HepG2 (cell line): ENCODE data around the gene WDR54. TPM values are rescaled to one million over a fixed set of nuclear protein-coding genes. Genes with fewer than 3 reads are reported as not detected.
A peak's percentile ranks its signal among the peaks of the same experiment; 100 is the strongest.

Experiments used
- FOSL1 ChIP-seq: sonication (generic); formaldehyde crosslinking; IDR thresholded peaks from 2 replicates; pipeline ENCODE4 v1.9.0; 2021; ENCODE audit warnings: missing genetic modification reagents, borderline replicate concordance
- FOXK2 ChIP-seq: fragments of 450-650 bp; IDR thresholded peaks from 2 replicates; pipeline ENCODE4 v1.6.1; 2016
- HMG20A ChIP-seq: IDR thresholded peaks from 2 replicates; pipeline ENCODE4 v1.6.1; 2016; ENCODE audit warnings: borderline replicate concordance
- JUNB ChIP-seq: sonication (generic); formaldehyde crosslinking; IDR thresholded peaks from 2 replicates; pipeline ENCODE4 v1.8.0; 2022; ENCODE audit warnings: missing genetic modification reagents, mild to moderate bottlenecking, borderline replicate concordance
- KDM1A ChIP-seq: IDR thresholded peaks from 2 replicates; pipeline ENCODE4 v1.6.1; 2016; ENCODE audit warnings: missing compliant biosample characterization
- MAFG ChIP-seq: sonication (generic); formaldehyde crosslinking; IDR thresholded peaks from 2 replicates; pipeline ENCODE4 v1.5.1; 2020; ENCODE audit warnings: mild to moderate bottlenecking, missing genetic modification reagents
- MLLT10 ChIP-seq: sonication (generic); formaldehyde crosslinking; IDR thresholded peaks from 2 replicates; pipeline ENCODE4 v1.4.0; 2020; ENCODE audit warnings: missing genetic modification reagents
- PRMT3 ChIP-seq: sonication (generic); formaldehyde crosslinking; IDR thresholded peaks from 2 replicates; pipeline ENCODE4 v1.8.1; 2022; ENCODE audit warnings: low read depth, mild to moderate bottlenecking, moderate library complexity, missing genetic modification reagents, borderline replicate concordance
- STAG1 ChIP-seq: sonication (generic); formaldehyde crosslinking; IDR thresholded peaks from 2 replicates; pipeline ENCODE4 v1.4.0; 2020; ENCODE audit warnings: missing genetic modification reagents
- ZFAT ChIP-seq: sonication (generic); formaldehyde crosslinking; conservative IDR thresholded peaks from 2 replicates; pipeline ENCODE4 v1.8.1; 2023; ENCODE audit warnings: missing genetic modification reagents, inconsistent platforms
- ZNF12 ChIP-seq: sonication (generic); formaldehyde crosslinking; IDR thresholded peaks from 2 replicates; pipeline ENCODE4 v1.5.0; 2020; ENCODE audit warnings: missing genetic modification reagents
- ZNF24 ChIP-seq: fragments of 450-650 bp; IDR thresholded peaks from 2 replicates; pipeline ENCODE4 v1.6.1; 2017; ENCODE audit warnings: antibody characterized with exemption, mild to moderate bottlenecking
- ZNF543 ChIP-seq: sonication (generic); formaldehyde crosslinking; IDR thresholded peaks from 2 replicates; pipeline ENCODE4 v1.4.0; 2020; ENCODE audit warnings: mild to moderate bottlenecking, missing genetic modification reagents
- ZNF792 ChIP-seq: IDR thresholded peaks from 2 replicates; pipeline ENCODE4 v1.6.1; 2016
- ZSCAN29 ChIP-seq: sonication (generic); formaldehyde crosslinking; conservative IDR thresholded peaks from 2 replicates; pipeline ENCODE4 v1.4.0; 2020; ENCODE audit warnings: mild to moderate bottlenecking, missing genetic modification reagents
- polyA plus RNA-seq, 8 experiments: library from polyadenylated mRNA; depleted of rRNA in 3 of 8; stranded (reverse) in 7 of 8; unstranded in 1 of 8; fragments of >200 nt; fragmentation: Illumina TruSeq in 4 of 8; extraction: Trizol in 4 of 8; gene quantifications; 2 replicates each; pipeline versions ENCODE4 v1.2.1 to v1.2.3, GENCODE V29; 2011 to 2016; ENCODE audit warnings: low read depth in 4 of 8, missing spikeins in 1 of 8, mixed read lengths in 1 of 8; ENCODE audit not compliant: insufficient read depth in 1 of 8
- total RNA-seq, 5 experiments: library from RNA; depleted of rRNA; stranded (reverse); fragments of >200 nt; fragmentation: Illumina TruSeq; extraction: Trizol; gene quantifications; 2 replicates each; pipeline ENCODE4 v1.2.3, GENCODE V29; 2016; ENCODE audit warnings: low read depth in 1 of 5
- TF ChIP-seq, protein P1 (sequence below): sonication (generic); formaldehyde crosslinking; IDR thresholded peaks from 2 replicates; pipeline ENCODE4 v1.9.0; 2021; ENCODE audit warnings: missing genetic modification reagents, borderline replicate concordance
- TF ChIP-seq, protein P2 (sequence below): sonication (generic); formaldehyde crosslinking; IDR thresholded peaks from 2 replicates; pipeline ENCODE4 v1.4.0; 2020; ENCODE audit warnings: low read depth, missing genetic modification reagents
- TF ChIP-seq, protein P3 (sequence below): sonication (generic); formaldehyde crosslinking; IDR thresholded peaks from 2 replicates; pipeline ENCODE4 v1.5.1; 2020; ENCODE audit warnings: mild to moderate bottlenecking, moderate library complexity, missing genetic modification reagents
- TF ChIP-seq, protein P4 (sequence below): IDR thresholded peaks from 2 replicates; pipeline ENCODE4 v1.6.1; 2016; ENCODE audit warnings: low read depth, control low read depth
- TF ChIP-seq, protein P5 (sequence below): sonication (generic); formaldehyde crosslinking; IDR thresholded peaks from 2 replicates; pipeline ENCODE4 v1.5.1; 2020; ENCODE audit warnings: missing genetic modification reagents, mild to moderate bottlenecking, borderline replicate concordance

WDR54 gene
- total and polyA plus RNA-seq, 2 of the 13 experiments (the other 11 are each of a cell fraction or from before 2014, with no cell fraction given), result 2.0 to 17.3 TPM

DNA sequence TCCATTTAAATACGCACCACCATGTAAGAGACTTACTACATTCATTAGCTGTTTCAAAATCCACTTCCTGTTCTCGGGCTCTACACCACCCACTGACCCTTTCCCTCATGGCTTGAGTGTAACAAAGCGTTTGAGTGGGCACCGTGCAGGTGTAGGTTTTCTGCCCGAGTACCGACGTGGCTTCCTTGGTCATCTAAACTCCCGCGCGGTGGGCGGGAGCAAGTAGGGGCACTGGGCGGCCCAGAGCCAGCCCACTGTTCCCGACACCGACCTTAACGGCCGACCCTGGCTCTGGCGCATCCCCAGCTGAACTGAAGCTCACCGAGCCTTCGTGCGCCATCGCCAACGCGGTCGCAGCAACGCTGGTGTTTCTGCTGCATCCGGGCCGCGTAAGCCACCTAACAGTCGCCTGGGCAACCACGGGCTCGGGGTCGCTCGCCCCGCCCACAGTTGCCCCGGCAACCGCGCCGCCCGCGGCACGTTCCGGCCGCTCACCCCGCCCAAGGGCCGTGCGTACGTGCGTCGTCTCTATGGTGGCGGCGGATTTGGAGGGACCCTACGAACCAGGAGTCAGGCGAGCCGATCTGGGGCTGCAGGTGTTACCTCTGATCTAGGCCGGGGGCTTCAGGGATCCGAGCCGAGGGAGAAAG, at the start of gene WDR54, which contains the start of gene C2orf81 (continued):
- TF ChIP-seq KDM1A (CRISPR knock-in tag), result no peak
- TF ChIP-seq MLLT10 (CRISPR knock-in tag), result no peak
- TF ChIP-seq, protein P1, sequence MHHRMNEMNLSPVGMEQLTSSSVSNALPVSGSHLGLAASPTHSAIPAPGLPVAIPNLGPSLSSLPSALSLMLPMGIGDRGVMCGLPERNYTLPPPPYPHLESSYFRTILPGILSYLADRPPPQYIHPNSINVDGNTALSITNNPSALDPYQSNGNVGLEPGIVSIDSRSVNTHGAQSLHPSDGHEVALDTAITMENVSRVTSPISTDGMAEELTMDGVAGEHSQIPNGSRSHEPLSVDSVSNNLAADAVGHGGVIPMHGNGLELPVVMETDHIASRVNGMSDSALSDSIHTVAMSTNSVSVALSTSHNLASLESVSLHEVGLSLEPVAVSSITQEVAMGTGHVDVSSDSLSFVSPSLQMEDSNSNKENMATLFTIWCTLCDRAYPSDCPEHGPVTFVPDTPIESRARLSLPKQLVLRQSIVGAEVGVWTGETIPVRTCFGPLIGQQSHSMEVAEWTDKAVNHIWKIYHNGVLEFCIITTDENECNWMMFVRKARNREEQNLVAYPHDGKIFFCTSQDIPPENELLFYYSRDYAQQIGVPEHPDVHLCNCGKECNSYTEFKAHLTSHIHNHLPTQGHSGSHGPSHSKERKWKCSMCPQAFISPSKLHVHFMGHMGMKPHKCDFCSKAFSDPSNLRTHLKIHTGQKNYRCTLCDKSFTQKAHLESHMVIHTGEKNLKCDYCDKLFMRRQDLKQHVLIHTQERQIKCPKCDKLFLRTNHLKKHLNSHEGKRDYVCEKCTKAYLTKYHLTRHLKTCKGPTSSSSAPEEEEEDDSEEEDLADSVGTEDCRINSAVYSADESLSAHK, result no peak
- TF ChIP-seq FOXK2, result no peak
- TF ChIP-seq ZNF24, result no peak
- TF ChIP-seq STAG1 (CRISPR knock-in tag), result no peak
- TF ChIP-seq, protein P2, sequence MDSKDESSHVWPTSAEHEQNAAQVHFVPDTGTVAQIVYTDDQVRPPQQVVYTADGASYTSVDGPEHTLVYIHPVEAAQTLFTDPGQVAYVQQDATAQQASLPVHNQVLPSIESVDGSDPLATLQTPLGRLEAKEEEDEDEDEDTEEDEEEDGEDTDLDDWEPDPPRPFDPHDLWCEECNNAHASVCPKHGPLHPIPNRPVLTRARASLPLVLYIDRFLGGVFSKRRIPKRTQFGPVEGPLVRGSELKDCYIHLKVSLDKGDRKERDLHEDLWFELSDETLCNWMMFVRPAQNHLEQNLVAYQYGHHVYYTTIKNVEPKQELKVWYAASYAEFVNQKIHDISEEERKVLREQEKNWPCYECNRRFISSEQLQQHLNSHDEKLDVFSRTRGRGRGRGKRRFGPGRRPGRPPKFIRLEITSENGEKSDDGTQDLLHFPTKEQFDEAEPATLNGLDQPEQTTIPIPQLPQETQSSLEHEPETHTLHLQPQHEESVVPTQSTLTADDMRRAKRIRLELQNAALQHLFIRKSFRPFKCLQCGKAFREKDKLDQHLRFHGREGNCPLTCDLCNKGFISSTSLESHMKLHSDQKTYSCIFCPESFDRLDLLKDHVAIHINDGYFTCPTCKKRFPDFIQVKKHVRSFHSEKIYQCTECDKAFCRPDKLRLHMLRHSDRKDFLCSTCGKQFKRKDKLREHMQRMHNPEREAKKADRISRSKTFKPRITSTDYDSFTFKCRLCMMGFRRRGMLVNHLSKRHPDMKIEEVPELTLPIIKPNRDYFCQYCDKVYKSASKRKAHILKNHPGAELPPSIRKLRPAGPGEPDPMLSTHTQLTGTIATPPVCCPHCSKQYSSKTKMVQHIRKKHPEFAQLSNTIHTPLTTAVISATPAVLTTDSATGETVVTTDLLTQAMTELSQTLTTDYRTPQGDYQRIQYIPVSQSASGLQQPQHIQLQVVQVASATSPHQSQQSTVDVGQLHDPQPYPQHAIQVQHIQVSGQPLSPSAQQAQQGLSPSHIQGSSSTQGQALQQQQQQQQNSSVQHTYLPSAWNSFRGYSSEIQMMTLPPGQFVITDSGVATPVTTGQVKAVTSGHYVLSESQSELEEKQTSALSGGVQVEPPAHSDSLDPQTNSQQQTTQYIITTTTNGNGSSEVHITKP (CRISPR knock-in tag), result no peak
- no peak for TF ChIP-seq HMG20A
- TF ChIP-seq, protein P3, sequence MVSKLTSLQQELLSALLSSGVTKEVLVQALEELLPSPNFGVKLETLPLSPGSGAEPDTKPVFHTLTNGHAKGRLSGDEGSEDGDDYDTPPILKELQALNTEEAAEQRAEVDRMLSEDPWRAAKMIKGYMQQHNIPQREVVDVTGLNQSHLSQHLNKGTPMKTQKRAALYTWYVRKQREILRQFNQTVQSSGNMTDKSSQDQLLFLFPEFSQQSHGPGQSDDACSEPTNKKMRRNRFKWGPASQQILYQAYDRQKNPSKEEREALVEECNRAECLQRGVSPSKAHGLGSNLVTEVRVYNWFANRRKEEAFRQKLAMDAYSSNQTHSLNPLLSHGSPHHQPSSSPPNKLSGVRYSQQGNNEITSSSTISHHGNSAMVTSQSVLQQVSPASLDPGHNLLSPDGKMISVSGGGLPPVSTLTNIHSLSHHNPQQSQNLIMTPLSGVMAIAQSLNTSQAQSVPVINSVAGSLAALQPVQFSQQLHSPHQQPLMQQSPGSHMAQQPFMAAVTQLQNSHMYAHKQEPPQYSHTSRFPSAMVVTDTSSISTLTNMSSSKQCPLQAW, result peak; percentile 73
- TF ChIP-seq, protein P4, sequence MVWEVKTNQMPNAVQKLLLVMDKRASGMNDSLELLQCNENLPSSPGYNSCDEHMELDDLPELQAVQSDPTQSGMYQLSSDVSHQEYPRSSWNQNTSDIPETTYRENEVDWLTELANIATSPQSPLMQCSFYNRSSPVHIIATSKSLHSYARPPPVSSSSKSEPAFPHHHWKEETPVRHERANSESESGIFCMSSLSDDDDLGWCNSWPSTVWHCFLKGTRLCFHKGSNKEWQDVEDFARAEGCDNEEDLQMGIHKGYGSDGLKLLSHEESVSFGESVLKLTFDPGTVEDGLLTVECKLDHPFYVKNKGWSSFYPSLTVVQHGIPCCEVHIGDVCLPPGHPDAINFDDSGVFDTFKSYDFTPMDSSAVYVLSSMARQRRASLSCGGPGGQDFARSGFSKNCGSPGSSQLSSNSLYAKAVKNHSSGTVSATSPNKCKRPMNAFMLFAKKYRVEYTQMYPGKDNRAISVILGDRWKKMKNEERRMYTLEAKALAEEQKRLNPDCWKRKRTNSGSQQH (CRISPR knock-in tag), result no peak; the same call in 1 of the 2 replicates
- TF ChIP-seq ZNF12, result no peak
- no peak for TF ChIP-seq MAFG (CRISPR knock-in tag)
- 0 out of 2 replicates have a peak, but pooled peaks have one; percentile 23 for TF ChIP-seq ZNF792 (CRISPR knock-in tag)
- peak; percentile 79; the same call in 1 of the 2 replicates for TF ChIP-seq ZNF543 (CRISPR knock-in tag)
- TF ChIP-seq, protein P5, sequence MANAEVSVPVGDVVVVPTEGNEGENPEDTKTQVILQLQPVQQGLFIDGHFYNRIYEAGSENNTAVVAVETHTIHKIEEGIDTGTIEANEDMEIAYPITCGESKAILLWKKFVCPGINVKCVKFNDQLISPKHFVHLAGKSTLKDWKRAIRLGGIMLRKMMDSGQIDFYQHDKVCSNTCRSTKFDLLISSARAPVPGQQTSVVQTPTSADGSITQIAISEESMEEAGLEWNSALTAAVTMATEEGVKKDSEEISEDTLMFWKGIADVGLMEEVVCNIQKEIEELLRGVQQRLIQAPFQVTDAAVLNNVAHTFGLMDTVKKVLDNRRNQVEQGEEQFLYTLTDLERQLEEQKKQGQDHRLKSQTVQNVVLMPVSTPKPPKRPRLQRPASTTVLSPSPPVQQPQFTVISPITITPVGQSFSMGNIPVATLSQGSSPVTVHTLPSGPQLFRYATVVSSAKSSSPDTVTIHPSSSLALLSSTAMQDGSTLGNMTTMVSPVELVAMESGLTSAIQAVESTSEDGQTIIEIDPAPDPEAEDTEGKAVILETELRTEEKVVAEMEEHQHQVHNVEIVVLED (CRISPR knock-in tag), result peak; percentile 98
- no peak for TF ChIP-seq JUNB
- TF ChIP-seq ZSCAN29 (CRISPR knock-in tag), result no peak
- TF ChIP-seq PRMT3 (CRISPR knock-in tag), result no peak
- TF ChIP-seq ZFAT (CRISPR knock-in tag), result no peak
- TF ChIP-seq FOSL1 (CRISPR knock-in tag), result no peak
